NT2/D1 (cell line): ENCODE data around the gene IFNA5.

Source experiments
- DNase-seq: peaks from one replicate; pipeline ENCODE4 v3.0.0-alpha.2; 2011; ENCODE audit warnings: low read depth, low spot score
- H3K27me3 ChIP-seq: 2 replicates; pipeline ENCODE4 v1.6.0; 2011; ENCODE audit warnings: mild to moderate bottlenecking; ENCODE audit not compliant: insufficient read length, insufficient read depth
- H3K36me3 ChIP-seq: 2 replicates; pipeline ENCODE4 v1.6.1; 2011; ENCODE audit warnings: mild to moderate bottlenecking, low read length, mixed read lengths; ENCODE audit not compliant: insufficient read depth, insufficient read length
- H3K4me1 ChIP-seq: 2 replicates; pipeline ENCODE4 v1.5.1; 2011; ENCODE audit not compliant: insufficient read depth, insufficient read length
- H3K4me3 ChIP-seq: 2 replicates; pipeline ENCODE4 v1.5.1; 2011; ENCODE audit warnings: low read depth; ENCODE audit not compliant: insufficient read length
- H3K9ac ChIP-seq: 2 replicates; pipeline ENCODE4 v1.6.0; 2011; ENCODE audit warnings: low read depth; ENCODE audit not compliant: insufficient read length
- H3K9me3 ChIP-seq: 2 replicates; pipeline ENCODE4 v1.5.1; 2011; ENCODE audit warnings: mild to moderate bottlenecking, low read length; ENCODE audit not compliant: insufficient read depth
- SUZ12 ChIP-seq: IDR thresholded peaks from 2 replicates; pipeline ENCODE4 v1.6.1; 2011; ENCODE audit not compliant: insufficient read length, insufficient read depth; ENCODE audit errors: extremely low read depth
- YY1 ChIP-seq: IDR thresholded peaks from 2 replicates; pipeline ENCODE4 v1.6.1; 2011; ENCODE audit not compliant: insufficient read length, insufficient read depth
- ZNF274 ChIP-seq: IDR thresholded peaks from 2 replicates; pipeline ENCODE4 v1.6.1; 2011; ENCODE audit warnings: mild to moderate bottlenecking, low read depth, low read length

IFNA5 gene

GRCh38 chr9:21266733-21267484 lies 38.2 kb downstream of the IFNA5 start:
- TF ChIP-seq SUZ12 (no peak), ZNF274 (no peak), YY1 (no peak)
- Histone ChIP-seq H3K9ac (no peak overlapping the region), H3K4me1 (no peaks in the 10 kb centered on the region), H3K4me3 (no peak overlapping the region), H3K36me3 (no peaks in the 10 kb centered on the region), H3K27me3 (no peaks in the 10 kb centered on the region), H3K9me3 (no peaks in the 10 kb centered on the region)
- no peak for DNase-seq

- TF ChIP-seq YY1: no peak
- no peak for TF ChIP-seq ZNF274
- TF ChIP-seq SUZ12: no peak
- Histone ChIP-seq H3K9ac (no peak overlapping the region), H3K4me1 (no peaks in the 10 kb centered on the region), H3K27me3 (no peaks in the 10 kb centered on the region), H3K4me3 (no peak overlapping the region), H3K36me3 (no peaks in the 10 kb centered on the region), H3K9me3 (no peaks in the 10 kb centered on the region)
- no peak for DNase-seq
Measured at GRCh38 chr9:21265421-21266189, 39.5 kb downstream of the IFNA5 start.

- H3K4me3 ChIP-seq: no peak overlapping the region
- H3K9ac ChIP-seq: no peak overlapping the region
- H3K27me3 ChIP-seq: no peaks in the 10 kb centered on the region
- H3K4me1 ChIP-seq: peaks cover 2% of the 10 kb centered on the region
- DNase-seq: no peak
- TF ChIP-seq SUZ12 (no peak), YY1 (no peak), ZNF274 (no peak)
- peaks cover 19% of the 10 kb centered on the region for H3K9me3 ChIP-seq
- no peaks in the 10 kb centered on the region for H3K36me3 ChIP-seq
Measured at GRCh38 chr9:21255538-21256212, 49.4 kb downstream of the IFNA5 start.
